ENCODE measurements around the gene PASD1. TPM values are rescaled to one million over a fixed set of nuclear protein-coding genes. Genes with fewer than 3 reads are reported as not detected.

PASD1 gene
- total and polyA plus RNA-seq, 8 donors: 0.04 to 0.20 (median 0.09) TPM; not detected in 3

- ATAC-seq: peak; percentile 59
- peak in 1 of 4 donors; percentile 46 for DNase-seq
- intact Hi-C loops (cut with DNase I): no loop called here
- no peak overlapping the region for H3K4me3 ChIP-seq
- no peak for TF ChIP-seq CTCF (IDR thresholded peaks at IDR 0.05)
- H3K27me3 ChIP-seq: peaks cover 0 to 19% of the 10 kb centered on the region in 2 donors
- H3K27ac ChIP-seq: no peak overlapping the region
- no peaks in the 10 kb centered on the region for H3K4me1 ChIP-seq
- H3K36me3 ChIP-seq: no peaks in the 10 kb centered on the region
- H3K9me3 ChIP-seq: no peaks in the 10 kb centered on the region
These were observed 134.0 kb downstream of the PASD1 start for GRCh38 chrX:151697522-151697921.

GRCh38 chrX:151698485-151698884 is 135.0 kb downstream of the PASD1 start:
- Histone ChIP-seq H3K4me3 (no peak overlapping the region), H3K36me3 (no peaks in the 10 kb centered on the region), H3K27ac (no peak overlapping the region), H3K27me3 (peaks cover 0 to 19% of the 10 kb centered on the region in 2 donors), H3K9me3 (no peaks in the 10 kb centered on the region), H3K4me1 (no peaks in the 10 kb centered on the region)
- DNase-seq (no peak), ATAC-seq (no peak)
- TF ChIP-seq CTCF (IDR thresholded peaks at IDR 0.05): no peak
- intact Hi-C loops (cut with DNase I): no loop called here

- H3K27ac ChIP-seq: no peak overlapping the region
- intact Hi-C loops (cut with DNase I): no loop called here
- no peak for TF ChIP-seq CTCF (IDR thresholded peaks at IDR 0.05)
- H3K27me3 ChIP-seq: peaks cover 0 to 11% of the 10 kb centered on the region in 2 donors
- DNase-seq (no peak), ATAC-seq (no peak)
- H3K9me3 ChIP-seq: no peaks in the 10 kb centered on the region
- H3K36me3 ChIP-seq: no peaks in the 10 kb centered on the region
- no peak overlapping the region for H3K4me3 ChIP-seq
- no peaks in the 10 kb centered on the region for H3K4me1 ChIP-seq
These were observed 136.3 kb downstream of the PASD1 start for GRCh38 chrX:151699746-151700145.

GRCh38 chrX:151700581-151700980 is 137.1 kb downstream of the PASD1 start:
- ATAC-seq: no peak
- no peaks in the 10 kb centered on the region for H3K4me1 ChIP-seq

GRCh38 chrX:151701071-151701470 is 137.6 kb downstream of the PASD1 start:
- no peak for ATAC-seq
- intact Hi-C loops (cut with DNase I): no loop called here
- DNase-seq: no peak
- Histone ChIP-seq H3K27me3 (no peaks in the 10 kb centered on the region), H3K4me3 (no peak overlapping the region), H3K4me1 (no peaks in the 10 kb centered on the region), H3K36me3 (no peaks in the 10 kb centered on the region), H3K27ac (no peak overlapping the region), H3K9me3 (no peaks in the 10 kb centered on the region)
- TF ChIP-seq CTCF (IDR thresholded peaks at IDR 0.05): no peak

More at GRCh38 chrX:151700581-151700980, 137.1 kb downstream of the PASD1 start:
- no peak for DNase-seq
- peaks cover 0 to 4% of the 10 kb centered on the region in 2 donors for H3K27me3 ChIP-seq
- no peaks in the 10 kb centered on the region for H3K9me3 ChIP-seq
- no peak overlapping the region for H3K4me3 ChIP-seq
- TF ChIP-seq CTCF (IDR thresholded peaks at IDR 0.05): no peak
- H3K27ac ChIP-seq: no peak overlapping the region
- no peaks in the 10 kb centered on the region for H3K36me3 ChIP-seq
- intact Hi-C loops (cut with DNase I): no loop called here

Data from left lung (tissue), 10 donors.